Parathyroid adenoma (tissue), 2 donors: ENCODE measurements around the gene N4BP3.
"Not testable (repeated sequence)": the region's sequence is repeated elsewhere in the genome, so short reads cannot be mapped to it uniquely, and the experiment has no call there.

ENCODE experiments used
- H2AFZ ChIP-seq: fragments of 300-600 bp; sonication (generic); one replicate; pipeline ENCODE4 v1.7.0; 2017; ENCODE audit warnings: antibody characterized with exemption, mild to moderate bottlenecking
- H3K27ac ChIP-seq: fragments of 300-600 bp; sonication (generic); one replicate; pipeline ENCODE4 v1.7.0; 2017
- H3K27me3 ChIP-seq: fragments of 300-600 bp; sonication (generic); one replicate; pipeline ENCODE4 v1.7.0; 2017; ENCODE audit warnings: low read length; ENCODE audit not compliant: control insufficient read depth, insufficient read depth
- H3K36me3 ChIP-seq: fragments of 300-600 bp; sonication (generic); one replicate; pipeline ENCODE4 v1.7.0; 2017; ENCODE audit warnings: low read length; ENCODE audit not compliant: control insufficient read depth, insufficient read depth
- H3K4me1 ChIP-seq: fragments of 300-600 bp; sonication (generic); one replicate; pipeline ENCODE4 v1.7.0; 2017; ENCODE audit warnings: control low read depth
- H3K4me2 ChIP-seq: fragments of 300-600 bp; sonication (generic); one replicate; pipeline ENCODE4 v1.7.0; 2017; ENCODE audit warnings: low read length
- H3K4me3 ChIP-seq: fragments of 300-600 bp; sonication (generic); one replicate; pipeline ENCODE4 v1.7.0; 2017; ENCODE audit warnings: low read depth, low read length
- H3K79me2 ChIP-seq: fragments of 300-600 bp; sonication (generic); one replicate; pipeline ENCODE4 v1.7.0; 2017; ENCODE audit warnings: control low read depth
- H3K9ac ChIP-seq: fragments of 300-600 bp; sonication (generic); one replicate; pipeline ENCODE4 v1.7.0; 2017; ENCODE audit warnings: mild to moderate bottlenecking
- H3K9me3 ChIP-seq: fragments of 300-600 bp; sonication (generic); one replicate; pipeline ENCODE4 v1.7.0; 2017; ENCODE audit warnings: low read length; ENCODE audit not compliant: control insufficient read depth
- CTCF ChIP-seq: fragments of 300-600 bp; sonication (generic); IDR thresholded peaks from one replicate; pipeline ENCODE4 v1.7.0; 2017; ENCODE audit warnings: antibody characterized with exemption, mild to moderate bottlenecking
- donor health status: primary hyperparathyroidism.

The N4BP3 gene

GRCh38 chr5:178129296-178129695, 16.0 kb downstream of the N4BP3 start:
- H3K27ac ChIP-seq, result no peak overlapping the region
- no peak for TF ChIP-seq CTCF
- H3K4me1 ChIP-seq, result peaks cover 9% of the 10 kb centered on the region
- no peak overlapping the region for H3K4me3 ChIP-seq
- H2AFZ ChIP-seq, result no peak overlapping the region
- H3K9ac ChIP-seq, result no peak overlapping the region
- no peak overlapping the region for H3K4me2 ChIP-seq
- peaks cover 8% of the 10 kb centered on the region for H3K79me2 ChIP-seq
- no peaks in the 10 kb centered on the region for H3K27me3 ChIP-seq
- no peaks in the 10 kb centered on the region for H3K9me3 ChIP-seq
- H3K36me3 ChIP-seq, result no peaks in the 10 kb centered on the region

- H3K9ac ChIP-seq, result peak overlapping the region; percentile 78
Measured at GRCh38 chr5:178130234-178130575, 16.9 kb downstream of the N4BP3 start.

GRCh38 chr5:178130576-178131445, 17.5 kb downstream of the N4BP3 start, which contains the start of gene RMND5B:
Gene RMND5B (plus strand): TSS chr5:178131014. CDS start chr5:178138120, 7,106 bp downstream.
- no peak for TF ChIP-seq CTCF
- peak within 1 kb of the TSS; percentile 78 for H3K9ac ChIP-seq
- H2AFZ ChIP-seq, result peak within 1 kb of the TSS; percentile 100
- H3K4me2 ChIP-seq, result peak within 1 kb of the TSS; percentile 94
- no peaks in the 10 kb centered on the region for H3K27me3 ChIP-seq
- no peaks in the 10 kb centered on the region for H3K36me3 ChIP-seq
- peak within 1 kb of the TSS; percentile 85 for H3K4me3 ChIP-seq
- H3K79me2 ChIP-seq, result peaks cover 8% of the 10 kb centered on the region
- no peaks in the 10 kb centered on the region for H3K4me1 ChIP-seq
- H3K9me3 ChIP-seq, result no peaks in the 10 kb centered on the region
- H3K27ac ChIP-seq, result peak within 1 kb of the TSS; percentile 86

More at GRCh38 chr5:178130234-178130575, 16.9 kb downstream of the N4BP3 start:
- peak overlapping the region; percentile 86 for H3K27ac ChIP-seq
- not testable (repeated sequence) for H3K27me3 ChIP-seq, H3K9me3 ChIP-seq, H3K79me2 ChIP-seq, H3K36me3 ChIP-seq, H3K4me1 ChIP-seq
- H2AFZ ChIP-seq, result peak overlapping the region; percentile 100
- H3K4me3 ChIP-seq, result peak overlapping the region; percentile 85
- peak overlapping the region; percentile 94 for H3K4me2 ChIP-seq

- TF ChIP-seq CTCF, result no peak
- Histone ChIP-seq H3K9ac (peak overlapping the region; percentile 57), H2AFZ (peak overlapping the region; percentile 91), H3K36me3 (no peaks in the 10 kb centered on the region), H3K27ac (peak overlapping the region; percentile 81), H3K27me3 (no peaks in the 10 kb centered on the region), H3K9me3 (no peaks in the 10 kb centered on the region), H3K4me2 (peak overlapping the region; percentile 74), H3K79me2 (peaks cover 8% of the 10 kb centered on the region), H3K4me1 (no peaks in the 10 kb centered on the region), H3K4me3 (peak overlapping the region; percentile 85)
Measured at GRCh38 chr5:178131446-178131996, 18.2 kb downstream of the N4BP3 start.

- Histone ChIP-seq H3K79me2 (no peaks in the 10 kb centered on the region), H3K27me3 (no peaks in the 10 kb centered on the region), H3K9ac (no peak overlapping the region), H3K36me3 (no peaks in the 10 kb centered on the region), H3K9me3 (no peaks in the 10 kb centered on the region), H3K27ac (no peak overlapping the region), H2AFZ (no peak overlapping the region), H3K4me1 (no peaks in the 10 kb centered on the region), H3K4me3 (no peak overlapping the region), H3K4me2 (no peak overlapping the region)
- no peak for TF ChIP-seq CTCF
Measured at GRCh38 chr5:178136990-178137389, 23.7 kb downstream of the N4BP3 start.
